H1 (cell line): ENCODE data around the gene EDA. TPM values are rescaled to one million over a fixed set of nuclear protein-coding genes. Genes with fewer than 3 reads are reported as not detected.

Experiments used
- CTCF ChIA-PET: fragments of 300-600 bp; sonication (Branson Sonifier 250); formaldehyde crosslinking; loops from one replicate; lab custom pipeline; 2021; ENCODE audit not compliant: partially characterized antibody; lab: Charles Lee
- POLR2A ChIA-PET: fragments of 300-600 bp; sonication (Branson Sonifier 250); formaldehyde crosslinking; loops from one replicate; lab custom pipeline; 2021; ENCODE audit warnings: inconsistent platforms; ENCODE audit not compliant: partially characterized antibody; lab: Charles Lee
- DNase-seq, 2 experiments: peaks; one replicate each; pipeline versions ENCODE4 v3.0.0 to v3.0.0-alpha.2; 2010 to 2022; ENCODE audit warnings: low spot score in 2 of 2, low read depth in 1 of 2, mixed read lengths in 1 of 2
- FAIRE-seq: peaks from 2 replicates; lab custom pipeline; 2011; peaks lifted over from hg19 to GRCh38; lab: Jason Lieb, UNC
- H2AFZ ChIP-seq: 2 replicates; pipeline ENCODE4 v1.8.1; 2012; ENCODE audit warnings: low read length, inconsistent platforms
- H2AK5ac ChIP-seq: 2 replicates; pipeline ENCODE4 v1.6.1; 2013; ENCODE audit warnings: low read depth, low read length
- H2BK120ac ChIP-seq: replicated peaks from 2 replicates; pipeline ENCODE3; 2013; ENCODE audit warnings: low read depth, low read length, inconsistent platforms
- H2BK12ac ChIP-seq: 2 replicates; pipeline ENCODE4 v1.6.1; 2013; ENCODE audit warnings: low read depth, low read length
- H2BK15ac ChIP-seq: 2 replicates; pipeline ENCODE4 v1.6.1; 2013; ENCODE audit warnings: low read length
- H2BK20ac ChIP-seq: 2 replicates; pipeline ENCODE4 v1.6.1; 2013; ENCODE audit warnings: low read length
- H2BK5ac ChIP-seq: 2 replicates; pipeline ENCODE4 v1.6.1; 2013; ENCODE audit warnings: low read depth, low read length
- H3K14ac ChIP-seq: 2 replicates; pipeline ENCODE4 v1.6.1; 2013; ENCODE audit warnings: inconsistent platforms; ENCODE audit not compliant: insufficient read length
- H3K18ac ChIP-seq: 2 replicates; pipeline ENCODE4 v1.6.1; 2013; ENCODE audit warnings: low read length; ENCODE audit errors: extremely low read depth
- H3K23ac ChIP-seq: 2 replicates; pipeline ENCODE4 v1.6.1; 2013; ENCODE audit warnings: inconsistent platforms; ENCODE audit not compliant: insufficient read length
- H3K23me2 ChIP-seq: 2 replicates; pipeline ENCODE4 v1.6.1; 2013; ENCODE audit warnings: low read depth, low read length
- H3K27ac ChIP-seq: 2 replicates; pipeline ENCODE4 v1.6.1; 2011; ENCODE audit warnings: low read depth, low read length, inconsistent platforms
- H3K27me3 ChIP-seq, 4 experiments: replicated peaks in 1 of 4; 1 replicate in 1 of 4; 2 replicates in 3 of 4; pipeline versions ENCODE4 v1.6.1 to v1.8.1; 2011 to 2013; ENCODE audit warnings: low read length in 3 of 4, mild to moderate bottlenecking in 3 of 4, inconsistent platforms in 2 of 4, mixed read lengths in 2 of 4, moderate library complexity in 1 of 4; ENCODE audit not compliant: control insufficient read depth in 3 of 4, insufficient read depth in 3 of 4; ENCODE audit errors: extremely low read depth in 1 of 4
- H3K36me3 ChIP-seq, 4 experiments: 2 replicates each; pipeline versions ENCODE4 v1.6.1 to v1.8.1; 2011 to 2013; ENCODE audit warnings: mild to moderate bottlenecking in 4 of 4, low read length in 3 of 4, moderate library complexity in 2 of 4, control low read depth in 1 of 4, inconsistent platforms in 1 of 4; ENCODE audit not compliant: insufficient read depth in 4 of 4, control insufficient read depth in 2 of 4
- H3K4ac ChIP-seq: replicated peaks from 2 replicates; pipeline ENCODE3; 2013; ENCODE audit warnings: low read length, low read depth, mixed read lengths, inconsistent platforms; ENCODE audit not compliant: insufficient read length
- H3K4me1 ChIP-seq, 4 experiments: replicated peaks in 1 of 4; 1 replicate in 1 of 4; 2 replicates in 3 of 4; pipeline versions ENCODE4 v1.6.1 to v1.8.1; 2011 to 2013; ENCODE audit warnings: low read length in 3 of 4, inconsistent platforms in 2 of 4, mixed read lengths in 1 of 4; ENCODE audit not compliant: insufficient read depth in 4 of 4, control insufficient read depth in 3 of 4
- H3K4me2 ChIP-seq, 2 experiments: 2 replicates each; pipeline versions ENCODE4 v1.6.1 to v1.8.1; 2011 to 2013; ENCODE audit warnings: low read depth in 2 of 2, low read length in 2 of 2, control low read depth in 1 of 2, inconsistent platforms in 1 of 2, mild to moderate bottlenecking in 1 of 2; ENCODE audit not compliant: insufficient read depth in 1 of 2
- H3K4me3 ChIP-seq, 4 experiments: fragments of 200-600, 300-600 bp in 1 of 4; sonication (generic), shearing (Covaris generic), sonication (Bioruptor Twin) in 1 of 4; 2 replicates each; pipeline versions ENCODE4 v1.5.1 to v1.8.1; 2011 to 2016; ENCODE audit warnings: low read length in 4 of 4, low read depth in 3 of 4, control low read depth in 2 of 4, inconsistent platforms in 2 of 4, mild to moderate bottlenecking in 2 of 4, mixed read lengths in 1 of 4, moderate library complexity in 1 of 4; ENCODE audit not compliant: insufficient read depth in 2 of 4; ENCODE audit errors: extremely low read depth in 1 of 4
- H3K56ac ChIP-seq: replicated peaks from 2 replicates; pipeline ENCODE3; 2013; ENCODE audit warnings: low read depth, mild to moderate bottlenecking, mixed read lengths, low read length, inconsistent platforms; ENCODE audit not compliant: insufficient read length
- H3K79me1 ChIP-seq: 2 replicates; pipeline ENCODE4 v1.6.1; 2013; ENCODE audit warnings: low read depth, low read length, control low read depth
- H3K79me2 ChIP-seq, 2 experiments: 2 replicates each; pipeline versions ENCODE4 v1.6.1 to v1.8.1; 2012 to 2013; ENCODE audit warnings: low read length in 2 of 2, mild to moderate bottlenecking in 2 of 2, inconsistent platforms in 1 of 2; ENCODE audit not compliant: insufficient read depth in 2 of 2, control insufficient read depth in 1 of 2
- H3K9ac ChIP-seq, 4 experiments: replicated peaks in 1 of 4; 1 replicate in 1 of 4; 2 replicates in 3 of 4; pipeline versions ENCODE4 v1.6.1 to v1.8.1; 2011 to 2013; ENCODE audit warnings: low read depth in 3 of 4, low read length in 3 of 4, control low read depth in 2 of 4, mild to moderate bottlenecking in 2 of 4, moderate library complexity in 2 of 4, inconsistent platforms in 1 of 4; ENCODE audit errors: extremely low read depth in 1 of 4
- H3K9me3 ChIP-seq, 2 experiments: 2 replicates each; pipeline versions ENCODE4 v1.6.1 to v1.8.1; 2012 to 2013; ENCODE audit warnings: mild to moderate bottlenecking in 2 of 2, moderate library complexity in 2 of 2, control low read depth in 1 of 2, inconsistent platforms in 1 of 2, low read depth in 1 of 2, low read length in 1 of 2, mixed read lengths in 1 of 2; ENCODE audit not compliant: insufficient read depth in 2 of 2
- H4K20me1 ChIP-seq, 2 experiments: replicated peaks in 1 of 2; 2 replicates each; pipeline versions ENCODE3 to v1.8.1; 2011 to 2013; ENCODE audit warnings: inconsistent platforms in 2 of 2, low read length in 2 of 2, mild to moderate bottlenecking in 1 of 2; ENCODE audit not compliant: insufficient read depth in 2 of 2, control insufficient read depth in 1 of 2
- H4K5ac ChIP-seq: 2 replicates; pipeline ENCODE4 v1.6.1; 2013; ENCODE audit warnings: low read length, low read depth, mixed read lengths, inconsistent platforms; ENCODE audit not compliant: insufficient read length
- H4K8ac ChIP-seq: 2 replicates; pipeline ENCODE4 v1.8.0; 2013; ENCODE audit warnings: mild to moderate bottlenecking, moderate library complexity, low read length, inconsistent platforms; ENCODE audit not compliant: insufficient read depth; ENCODE audit errors: extremely low read depth
- H4K91ac ChIP-seq: replicated peaks from 2 replicates; pipeline ENCODE3; 2013; ENCODE audit warnings: low read length, mixed read lengths, inconsistent platforms; ENCODE audit not compliant: insufficient read length
- ASH2L ChIP-seq: fragments of 200-600, 300-600 bp; sonication (generic); IDR thresholded peaks from one replicate; pipeline ENCODE4 v1.7.1; 2017; ENCODE audit warnings: low read length
- CBX5 ChIP-seq: fragments of 300-800, 300-1000 bp; sonication (generic); IDR thresholded peaks from 2 replicates; pipeline ENCODE4 v1.7.1; 2016; ENCODE audit warnings: antibody characterized with exemption, low read length, low read depth
- CHD2 ChIP-seq: IDR thresholded peaks from 2 replicates; pipeline ENCODE4 v1.6.1; 2012; ENCODE audit warnings: low read length, improper control_type of control experiment
- EP300 ChIP-seq, 2 experiments: IDR thresholded peaks; 1 replicate in 1 of 2; 2 replicates in 1 of 2; pipeline ENCODE4 v1.6.1; 2011 to 2012; ENCODE audit warnings: low read depth in 2 of 2, low read length in 2 of 2, mild to moderate bottlenecking in 2 of 2, borderline replicate concordance in 1 of 2, inconsistent platforms in 1 of 2, moderate library complexity in 1 of 2
- HDAC2 ChIP-seq, 2 experiments: fragments of 300-600 bp in 1 of 2; sonication (generic) in 1 of 2; IDR thresholded peaks; 2 replicates each; pipeline ENCODE4 v1.6.1; 2011 to 2012; ENCODE audit warnings: low read depth in 2 of 2, low read length in 2 of 2, mild to moderate bottlenecking in 2 of 2, moderate library complexity in 2 of 2, borderline replicate concordance in 1 of 2, inconsistent platforms in 1 of 2
- MAFK ChIP-seq: IDR thresholded peaks from 2 replicates; pipeline ENCODE4 v1.6.1; 2012; ENCODE audit warnings: low read depth, mild to moderate bottlenecking, improper control_type of control experiment, low read length
- PHF8 ChIP-seq: fragments of 200-600 bp; sonication (generic); conservative IDR thresholded peaks from 2 replicates; pipeline ENCODE4 v1.7.1; 2012; ENCODE audit warnings: low read depth, mild to moderate bottlenecking, inconsistent platforms, low read length, moderate library complexity
- RAD21 ChIP-seq, 2 experiments: IDR thresholded peaks in 1 of 2; conservative IDR thresholded peaks in 1 of 2; 2 replicates each; pipeline ENCODE4 v1.6.1; 2011; ENCODE audit warnings: low read depth in 2 of 2, low read length in 2 of 2, improper control_type of control experiment in 1 of 2, inconsistent platforms in 1 of 2, mild to moderate bottlenecking in 1 of 2, moderate library complexity in 1 of 2
- SIN3A ChIP-seq, 2 experiments: IDR thresholded peaks in 1 of 2; conservative IDR thresholded peaks in 1 of 2; 2 replicates each; pipeline ENCODE4 v1.6.1; 2011 to 2012; ENCODE audit warnings: low read length in 2 of 2, improper control_type of control experiment in 1 of 2, low read depth in 1 of 2, mild to moderate bottlenecking in 1 of 2
- SIRT6 ChIP-seq: IDR thresholded peaks from one replicate; pipeline ENCODE4 v1.7.1; 2012; ENCODE audit warnings: low read length, inconsistent platforms
- TBP ChIP-seq: IDR thresholded peaks from 2 replicates; pipeline ENCODE4 v1.6.1; 2011; ENCODE audit warnings: low read depth, low read length, improper control_type of control experiment
- polyA plus RNA-seq, 7 experiments: library from polyadenylated mRNA; depleted of rRNA in 3 of 7; stranded (reverse) in 5 of 7; unstranded in 2 of 7; fragments of >200 nt in 5 of 7; fragments of 200-250 nt in 2 of 7; gene quantifications; 1 replicate in 5 of 7; 2 replicates in 1 of 7; 4 replicates in 1 of 7; pipeline versions ENCODE4 v1.2.1 to v1.2.3, GENCODE V29; 2011 to 2013; ENCODE audit warnings: missing spikeins in 2 of 7, mixed read lengths in 2 of 7
- total RNA-seq: library from RNA; stranded (reverse); fragmentation: NEBNext Ultra II Directional; extraction: Animal tissue kit (Norgen Biotek cat#: 25700); gene quantifications from 2 replicates; pipeline ENCODE4 v1.2.1, GENCODE V29; 2021

Gene EDA
- total and polyA plus RNA-seq, 2 of the 8 experiments (the other 6 are each of a cell fraction or from before 2014, with no cell fraction given), result 7.5 to 10.5 TPM

- H2BK120ac ChIP-seq, result no peak overlapping the region
- no peaks in the 10 kb centered on the region for H3K79me2 ChIP-seq
These were observed 392.0 kb downstream of the EDA start for GRCh38 chrX:70007946-70008345.

More at GRCh38 chrX:70007946-70008345, 392.0 kb downstream of the EDA start:
- Histone ChIP-seq H4K8ac (no peak overlapping the region), H4K20me1 (no peaks in the 10 kb centered on the region), H3K4me3 (no peak overlapping the region), H3K14ac (no peak overlapping the region), H3K4me1 (peaks cover 0 to 1% (median under 1%) of the 10 kb centered on the region in 4 experiments; a peak in 2 of 7 replicates), H3K9ac (no peak overlapping the region), H3K18ac (no peak overlapping the region), H3K23me2 (no peaks in the 10 kb centered on the region), H3K79me1 (no peaks in the 10 kb centered on the region), H2BK15ac (no peak overlapping the region), H3K9me3 (no peaks in the 10 kb centered on the region), H3K56ac (no peak overlapping the region), H2BK12ac (no peak overlapping the region), H2AFZ (no peak overlapping the region), H3K27me3 (no peaks in the 10 kb centered on the region), H4K5ac (no peak overlapping the region), H4K91ac (no peak overlapping the region), H2BK20ac (no peak overlapping the region), H3K27ac (no peak overlapping the region), H3K36me3 (no peaks in the 10 kb centered on the region), H3K23ac (no peak overlapping the region), H2AK5ac (no peak overlapping the region), H3K4ac (no peak overlapping the region), H3K4me2 (no peak overlapping the region), H2BK5ac (no peak overlapping the region)
- FAIRE-seq, result no peak
- POLR2A ChIA-PET, result no interaction called here
- CTCF ChIA-PET, result interaction anchor here (0.6 kb wide), 1 partner anchor 18 kb away, joined by 4 read pairs; no protein-coding TSS in a partner anchor
- TF ChIP-seq CHD2 (no peak), RAD21 (IDR thresholded peaks at IDR 0.05 in 1 of 2, conservative IDR thresholded peaks at IDR 0.05 in 1 of 2; ENCODE audit: low read depth in 2 of 2, low read length in 2 of 2) (no peak), MAFK (no peak), EP300 (IDR thresholded peaks at IDR 0.05; ENCODE audit: borderline replicate concordance in 1 of 2, low read depth in 2 of 2, low read length in 2 of 2) (no peak), PHF8 (no peak), ASH2L (no peak), CBX5 (no peak), SIN3A (conservative IDR thresholded peaks at IDR 0.05 in 1 of 2, IDR thresholded peaks at IDR 0.05 in 1 of 2; ENCODE audit: low read depth in 1 of 2, low read length in 2 of 2) (no peak), SIRT6 (no peak), HDAC2 (IDR thresholded peaks at IDR 0.05; ENCODE audit: borderline replicate concordance in 1 of 2, low read depth in 2 of 2, low read length in 2 of 2) (no peak), TBP (no peak)
- DNase-seq, result no peak
